HG03103 (cell line): ENCODE measurements around the gene ANTKMT.

Experiments
- ATAC-seq: cut with Tn5 transposase; IDR thresholded peaks from one replicate; pipeline ENCODE4 v1.9.1; 2021; ENCODE audit warnings: low read depth; ENCODE audit not compliant: unreplicated experiment

ANTKMT gene

GRCh38 chr16:726188-726437, 5.2 kb downstream of the ANTKMT start:
- ATAC-seq: no peak

- no peak for ATAC-seq
Observed at GRCh38 chr16:726438-727290, 5.7 kb downstream of the ANTKMT start, which contains the start of the genes CCDC78 and HAGHL. Gene CCDC78 (minus strand): TSS chr16:726443. CDS start chr16:726367, 76 bp downstream. Gene HAGHL (plus strand): TSS chr16:727106. CDS start chr16:727510, 404 bp downstream.

GRCh38 chr16:727291-727977, 6.5 kb downstream of the ANTKMT start:
- ATAC-seq: no peak

- ATAC-seq: no peak
Observed at GRCh38 chr16:728131-728889, 7.4 kb downstream of the ANTKMT start.

- no peak for ATAC-seq
Observed at GRCh38 chr16:728890-729744, 8.2 kb downstream of the ANTKMT start.

- no peak for ATAC-seq
Observed at GRCh38 chr16:729768-730665, 9.1 kb downstream of the ANTKMT start.

DNA sequence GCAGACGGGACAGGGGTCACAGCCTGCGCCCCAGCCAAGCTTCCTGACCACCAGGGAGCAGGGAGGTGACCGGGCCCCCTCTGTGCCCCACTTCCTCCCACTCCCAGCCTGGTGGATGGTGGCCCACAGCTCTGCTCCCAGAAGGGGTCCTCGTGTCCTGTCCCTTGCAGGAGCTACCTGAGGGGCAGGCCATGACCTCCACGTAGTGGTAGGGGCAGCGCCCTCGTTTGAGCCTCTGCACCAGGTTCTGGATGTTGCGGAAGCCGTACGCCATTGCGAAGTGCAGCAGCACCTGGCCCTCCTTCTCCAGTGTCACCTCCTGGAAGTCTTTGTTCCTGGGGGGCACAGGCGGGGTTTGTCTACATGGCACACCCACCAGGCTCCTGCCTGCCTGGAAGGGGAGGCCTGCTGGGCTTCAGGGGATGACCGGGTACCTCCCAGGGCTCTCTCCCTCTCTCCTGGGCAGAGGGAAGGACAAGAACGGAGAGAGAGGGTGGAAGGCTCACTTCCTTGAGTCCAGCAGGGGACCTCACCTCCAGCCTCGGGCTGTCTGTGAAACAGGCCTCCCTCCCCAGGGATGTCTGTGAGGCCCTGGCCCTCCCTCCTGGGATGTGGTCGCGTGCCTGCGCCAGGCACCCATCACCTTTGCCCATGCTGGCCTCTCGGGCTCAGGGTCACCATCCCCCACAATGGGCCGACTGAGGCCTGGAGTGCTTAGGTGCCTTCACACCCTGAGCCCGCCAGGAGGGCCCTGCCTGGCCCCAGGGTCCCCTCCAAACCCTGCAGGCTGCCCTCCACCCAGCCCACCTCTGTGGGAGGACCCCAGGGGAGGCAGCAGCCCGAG, 9.9 kb downstream of the ANTKMT start:
- ATAC-seq: no peak

DNA sequence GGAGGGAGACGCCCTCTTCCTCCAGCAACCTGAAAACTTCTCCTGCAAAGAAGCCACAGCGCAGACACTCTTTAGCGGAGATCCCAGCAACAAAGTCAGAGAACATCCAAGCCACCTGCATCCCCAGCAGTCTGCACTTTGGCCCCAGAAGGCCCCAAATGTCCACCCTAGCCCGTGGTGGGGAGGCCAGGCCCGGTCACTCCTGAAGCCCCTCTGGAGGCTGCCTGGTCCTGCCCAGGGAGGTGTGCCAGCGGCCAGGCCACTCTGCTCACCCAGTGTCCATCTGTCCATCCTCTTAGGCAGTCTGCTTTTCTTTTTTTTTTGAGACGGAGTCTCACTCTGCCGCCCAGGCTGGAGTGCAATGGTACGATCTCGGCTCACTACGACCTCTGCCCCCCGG, 11.4 kb downstream of the ANTKMT start:
- no peak for ATAC-seq

DNA sequence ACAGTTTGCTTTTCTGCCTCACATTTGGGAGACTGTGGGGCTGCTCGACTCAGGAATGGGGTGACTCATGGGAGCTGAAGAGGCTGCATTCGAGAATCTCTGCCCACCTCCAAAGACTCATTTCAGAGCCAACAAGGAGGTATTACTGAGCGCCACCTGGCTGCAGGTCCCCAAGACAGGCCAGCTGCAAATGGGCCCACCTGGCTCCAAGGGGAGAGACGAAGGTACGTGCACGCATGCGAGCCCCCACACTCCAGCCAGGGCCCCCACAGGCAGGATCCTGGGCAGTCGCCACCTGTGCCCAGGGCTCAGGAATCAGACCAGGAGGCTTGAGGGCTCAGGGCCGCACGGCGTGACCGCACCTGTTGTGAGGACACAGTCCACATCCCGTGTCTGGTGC, 12.0 kb downstream of the ANTKMT start:
- ATAC-seq: no peak

DNA sequence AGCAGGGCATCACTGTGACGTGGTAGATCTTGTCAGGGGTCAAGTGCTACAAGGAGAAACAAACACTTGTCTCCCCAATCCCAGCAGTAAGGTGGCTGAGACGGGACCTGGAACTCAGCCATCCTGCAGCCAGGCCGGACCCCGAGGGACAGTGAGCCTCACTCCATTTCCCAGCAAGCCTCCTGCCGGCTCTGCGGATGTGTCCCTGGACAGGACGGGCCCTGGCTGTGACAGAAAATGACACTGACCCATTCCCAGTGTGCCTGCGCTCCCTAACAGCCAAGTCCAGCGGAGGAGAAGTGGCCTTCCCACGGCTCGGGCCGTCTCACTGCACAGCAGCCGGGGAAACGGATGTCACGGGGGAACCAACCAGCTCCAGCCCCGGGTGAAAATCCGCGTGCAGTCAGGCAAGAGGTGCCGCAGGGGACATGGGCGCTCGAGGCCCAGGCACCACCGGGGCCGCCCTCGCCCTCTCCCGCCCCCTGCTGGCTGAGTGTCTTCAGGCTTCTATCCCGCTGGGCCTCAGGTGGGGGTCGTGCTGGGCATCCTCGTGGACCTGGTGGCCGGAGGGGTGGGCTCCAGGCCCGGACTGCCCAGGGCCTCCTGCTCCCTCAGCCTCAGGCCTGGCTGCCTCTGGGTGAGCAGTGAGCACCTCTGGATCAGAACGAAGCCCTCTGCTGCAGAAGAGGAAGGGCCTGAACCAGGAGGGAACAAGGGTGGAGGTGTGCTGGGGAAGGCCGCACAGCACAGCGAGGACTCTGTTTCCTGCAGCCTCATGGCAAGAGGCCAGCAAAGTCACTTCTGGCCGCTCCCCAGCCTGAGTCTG, 12.6 kb downstream of the ANTKMT start:
- ATAC-seq: no peak

DNA sequence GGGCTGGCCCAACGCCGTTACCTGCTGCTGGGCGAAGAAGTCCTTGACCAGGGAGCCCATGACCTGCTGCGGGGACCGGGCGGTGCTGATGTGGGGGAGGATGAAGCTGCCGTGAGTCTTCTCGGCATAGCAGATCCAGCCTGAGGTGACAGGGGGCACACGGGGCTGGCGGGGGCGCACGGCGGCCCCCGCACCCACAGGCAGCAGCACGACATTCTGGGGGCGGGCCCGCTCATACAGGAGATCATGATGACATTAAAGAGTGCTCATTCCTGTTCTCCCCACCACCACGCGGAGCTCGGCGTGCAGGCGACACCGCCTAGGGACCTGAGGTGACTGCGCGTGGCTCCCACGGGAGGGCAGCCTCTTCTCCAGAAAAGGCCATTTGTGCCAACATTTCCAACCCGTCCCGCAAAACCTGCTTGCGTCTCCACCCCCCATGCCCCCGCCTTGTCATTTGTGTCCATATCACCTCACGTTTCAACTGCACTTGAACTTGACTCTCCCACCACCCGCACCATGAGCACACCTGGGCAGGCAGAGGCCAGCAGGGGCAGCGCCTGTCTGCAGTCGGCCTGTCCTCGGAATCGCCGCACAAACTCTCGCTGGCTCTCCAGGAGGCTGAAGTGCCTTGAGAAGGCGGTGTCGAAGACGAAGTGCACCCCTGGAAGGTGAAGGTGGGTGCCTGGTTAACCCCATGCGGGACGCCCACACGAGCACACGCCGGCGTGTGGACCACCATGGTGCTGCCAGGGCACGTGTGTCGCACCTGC, 13.4 kb downstream of the ANTKMT start:
- no peak for ATAC-seq

DNA sequence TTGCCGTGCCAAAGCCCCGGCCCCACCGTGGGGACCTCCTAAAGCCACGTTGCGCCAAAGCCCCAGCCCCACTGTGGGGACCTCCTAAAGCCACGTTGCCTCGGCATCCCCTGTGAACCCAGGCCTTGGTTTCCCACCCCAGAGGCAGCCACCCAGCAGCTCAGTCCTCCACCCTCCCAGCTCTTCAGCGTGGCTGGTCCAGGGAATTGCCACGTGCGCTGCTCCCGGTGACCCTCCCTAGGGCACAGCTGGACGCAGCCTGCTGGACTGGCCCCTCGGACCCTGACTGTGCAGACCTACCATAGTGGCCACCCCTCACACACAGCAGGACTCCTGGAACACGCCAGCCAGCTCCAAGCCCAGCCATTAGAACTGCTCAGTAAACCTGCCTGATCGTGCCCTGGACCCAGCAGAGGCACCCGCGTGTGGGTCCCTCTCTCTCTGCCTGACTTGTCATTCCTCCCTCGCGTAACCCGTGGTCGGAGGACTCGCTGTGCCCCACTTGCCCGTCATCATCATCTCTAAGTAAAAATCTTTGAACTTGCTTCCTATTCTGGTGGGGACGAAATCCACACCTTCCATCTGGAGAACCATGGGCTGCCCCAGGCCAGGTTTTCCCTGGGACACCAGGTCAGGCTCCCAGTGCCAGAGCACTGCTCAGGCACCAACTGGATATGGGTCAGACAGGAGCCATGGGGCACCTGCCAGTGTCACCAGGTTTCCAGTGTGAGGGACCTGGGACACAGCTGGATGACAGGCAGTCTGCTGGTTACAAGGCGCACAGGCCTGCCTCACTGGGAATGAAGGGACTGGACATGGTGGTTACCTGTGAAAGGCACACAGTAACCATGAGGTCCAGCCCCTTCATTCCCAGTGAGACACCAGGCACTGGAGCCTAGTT, 14.3 kb downstream of the ANTKMT start:
- no peak for ATAC-seq

DNA sequence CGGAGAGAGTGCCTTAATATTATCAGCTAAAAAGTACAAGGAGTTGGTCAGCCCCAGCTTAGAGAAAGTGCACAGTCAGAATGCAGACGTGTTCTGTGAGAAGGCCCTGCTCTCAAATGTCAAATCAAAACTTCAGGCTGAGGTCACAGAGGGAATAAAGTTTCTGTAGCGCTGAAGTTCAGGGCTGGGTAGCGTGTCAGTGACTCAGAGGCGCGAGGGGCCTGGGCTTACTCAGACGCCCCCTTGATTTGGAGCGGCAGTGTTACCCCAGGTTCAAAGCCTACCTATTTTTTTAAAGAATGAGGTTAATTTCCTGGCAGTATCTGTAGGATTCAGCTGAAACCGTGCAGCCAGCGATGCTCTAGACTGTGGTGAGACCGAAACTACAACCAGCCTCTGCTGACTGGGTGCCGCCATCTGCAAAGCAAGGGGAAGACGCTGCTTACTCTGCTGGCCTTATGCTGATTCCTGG, 15.1 kb downstream of the ANTKMT start:
- no peak for ATAC-seq

DNA sequence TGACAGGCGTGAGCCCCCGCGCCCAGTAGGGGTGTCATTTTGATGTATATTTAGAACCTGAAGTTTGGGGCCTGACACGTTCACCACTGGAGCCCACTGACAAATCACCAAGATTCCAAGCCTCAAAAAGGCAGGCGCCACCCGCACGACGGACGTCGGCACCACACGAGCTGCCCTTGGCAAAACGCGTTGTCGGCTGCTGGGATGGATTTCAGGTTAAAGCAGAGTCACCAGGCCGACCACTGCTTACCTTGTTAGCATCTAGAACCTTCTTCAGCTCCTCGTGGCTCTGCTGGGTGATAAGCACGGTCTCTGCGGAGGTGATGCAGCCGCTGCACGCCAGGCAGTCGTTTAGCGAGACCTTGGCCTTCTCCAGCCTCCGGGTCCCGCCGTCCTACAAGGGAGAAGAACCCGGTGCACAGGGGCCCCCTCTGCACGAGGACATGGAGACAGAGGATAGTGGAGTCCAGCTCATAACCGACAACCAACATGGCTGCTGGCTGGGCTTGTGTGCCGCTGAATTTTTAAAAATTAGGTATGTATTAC, 16.1 kb downstream of the ANTKMT start:
- no peak for ATAC-seq

- ATAC-seq: no peak
Observed at GRCh38 chr16:739560-740458, 18.9 kb downstream of the ANTKMT start.
